HCT116 (cell line): ENCODE data around the gene ZBED1. TPM values are rescaled to one million over a fixed set of nuclear protein-coding genes. Genes with fewer than 3 reads are reported as not detected.

Experiments
- ATAC-seq: fragments of 200-7000 bp; cut with Tn5 transposase; 2 replicates; pipeline ENCODE4 v1.9.1; 2020; ENCODE audit warnings: mild to moderate bottlenecking, moderate library complexity
- BruUV-seq: library from RNA; stranded (reverse); fragments of 400-500 nt; replicated peaks from 2 replicates; lab custom pipeline; 2021; lab: Mats Ljungman, UMichigan
- CTCF ChIA-PET: fragments of 300-600 bp; sonication (Branson Sonifier 250); formaldehyde crosslinking; loops from one replicate; lab custom pipeline; 2021; ENCODE audit warnings: antibody characterized with exemption; lab: Charles Lee
- POLR2A ChIA-PET: fragments of 300-600, 350-600 bp; sonication (Branson Sonifier 250); formaldehyde crosslinking; loops from one replicate; lab custom pipeline; 2021; ENCODE audit warnings: antibody characterized with exemption; lab: Charles Lee
- RAD21 ChIA-PET, 2 experiments: fragments of 300-600 bp; sonication (Branson Sonifier 250); formaldehyde crosslinking; loops; one replicate each; lab custom pipeline; 2023; ENCODE audit warnings: low total read pairs in 2 of 2; ENCODE audit not compliant: uncharacterized antibody in 2 of 2, unreplicated experiment in 2 of 2, low non-redundant PET in 1 of 2; lab: Charles Lee
- DNase-seq: peaks from one replicate; pipeline ENCODE4 v3.0.0-alpha.2; 2010; ENCODE audit warnings: low read depth, low spot score
- H2AFZ ChIP-seq: fragments of 200-600 bp; shearing (Covaris generic), sonication (generic); 2 replicates; pipeline ENCODE4 v1.6.1; 2017; ENCODE audit warnings: low read depth, mixed run types, mixed read lengths, antibody characterized with exemption, low read length; ENCODE audit not compliant: poor library complexity, severe bottlenecking
- H3K27ac ChIP-seq: 2 replicates; pipeline ENCODE4 v1.5.1; 2012; ENCODE audit warnings: low read depth, low read length
- H3K27me3 ChIP-seq: fragments of 200-600 bp; sonication (generic); 2 replicates; pipeline ENCODE4 v1.6.1; 2016; ENCODE audit warnings: mixed run types, low read length, mixed read lengths; ENCODE audit not compliant: insufficient read depth
- H3K36me3 ChIP-seq, 2 experiments: fragments of 200-500 bp in 1 of 2; fragments of 200-600 bp in 1 of 2; sonication (Bioruptor generic) in 1 of 2; sonication (generic) in 1 of 2; 2 replicates each; pipeline versions ENCODE4 v1.5.1 to v1.6.1; 2014 to 2016; ENCODE audit warnings: low read length in 2 of 2, inconsistent platforms in 1 of 2, mixed read lengths in 1 of 2, mixed run types in 1 of 2; ENCODE audit not compliant: insufficient read depth in 2 of 2, control insufficient read depth in 1 of 2
- H3K4me1 ChIP-seq, 2 experiments: fragments of 200-600 bp in 1 of 2; sonication (generic) in 1 of 2; 2 replicates each; pipeline versions ENCODE4 v1.5.1 to v1.6.1; 2012 to 2017; ENCODE audit warnings: low read length in 2 of 2, inconsistent platforms in 1 of 2, mild to moderate bottlenecking in 1 of 2, mixed read lengths in 1 of 2, mixed run types in 1 of 2, moderate library complexity in 1 of 2; ENCODE audit not compliant: insufficient read depth in 2 of 2, control insufficient read depth in 1 of 2
- H3K4me2 ChIP-seq: fragments of 200-600 bp; sonication (generic); 2 replicates; pipeline ENCODE4 v1.6.1; 2017; ENCODE audit warnings: mixed run types, low read length, mixed read lengths
- H3K4me3 ChIP-seq, 2 experiments: fragments of 200-600 bp in 1 of 2; sonication (generic) in 1 of 2; replicated peaks in 1 of 2; 2 replicates each; pipeline ENCODE4 v1.5.1; 2011 to 2016; ENCODE audit warnings: low read length in 2 of 2, control low read depth in 1 of 2, low read depth in 1 of 2, mild to moderate bottlenecking in 1 of 2, mixed read lengths in 1 of 2, mixed run types in 1 of 2
- H3K79me2 ChIP-seq: fragments of 200-600 bp; sonication (generic); 2 replicates; pipeline ENCODE4 v1.6.1; 2017; ENCODE audit warnings: mild to moderate bottlenecking, mixed run types, low read length, moderate library complexity, mixed read lengths; ENCODE audit not compliant: insufficient read depth
- H3K9ac ChIP-seq: fragments of 200-600 bp; sonication (generic); 2 replicates; pipeline ENCODE4 v1.6.1; 2016; ENCODE audit warnings: low read length, mixed read lengths
- H3K9me2 ChIP-seq: fragments of 200-600 bp; sonication (generic), shearing (Covaris generic); 2 replicates; pipeline ENCODE4 v1.6.1; 2017; ENCODE audit warnings: mixed run types, mild to moderate bottlenecking, moderate library complexity; ENCODE audit not compliant: insufficient read depth
- H3K9me3 ChIP-seq, 2 experiments: fragments of 200-500 bp in 1 of 2; fragments of 200-600 bp in 1 of 2; sonication (Bioruptor generic) in 1 of 2; sonication (generic) in 1 of 2; 2 replicates each; pipeline ENCODE4 v1.6.1; 2014 to 2017; ENCODE audit warnings: low read length in 2 of 2, mixed read lengths in 2 of 2, inconsistent platforms in 1 of 2, low read depth in 1 of 2, mild to moderate bottlenecking in 1 of 2, mixed run types in 1 of 2, moderate library complexity in 1 of 2; ENCODE audit not compliant: control insufficient read depth in 1 of 2, insufficient read depth in 1 of 2
- H4K20me1 ChIP-seq: fragments of 200-600 bp; sonication (generic), shearing (Covaris generic); 2 replicates; pipeline ENCODE4 v1.6.1; 2017; ENCODE audit warnings: mixed run types, mild to moderate bottlenecking, moderate library complexity; ENCODE audit not compliant: insufficient read depth
- CEBPB ChIP-seq: IDR thresholded peaks from 2 replicates; pipeline ENCODE4 v1.6.1; 2012; ENCODE audit warnings: low read depth
- ELF1 ChIP-seq: IDR thresholded peaks from 2 replicates; pipeline ENCODE4 v1.6.1; 2012; ENCODE audit warnings: low read depth, borderline replicate concordance
- JUND ChIP-seq: IDR thresholded peaks from 2 replicates; pipeline ENCODE4 v1.6.1; 2012
- POLR2AphosphoS5 ChIP-seq: IDR thresholded peaks from 2 replicates; pipeline ENCODE4 v1.6.1; 2011; ENCODE audit warnings: mild to moderate bottlenecking, low read depth, low read length, moderate library complexity
- SIN3A ChIP-seq: IDR thresholded peaks from 2 replicates; pipeline ENCODE4 v1.6.1; 2012; ENCODE audit warnings: low read depth
- TCF7L2 ChIP-seq: IDR thresholded peaks from 2 replicates; pipeline ENCODE4 v1.7.0; 2011; ENCODE audit warnings: borderline replicate concordance, inconsistent platforms; ENCODE audit not compliant: insufficient read depth, insufficient read length; ENCODE audit errors: extremely low read depth
- YY1 ChIP-seq: IDR thresholded peaks from 2 replicates; pipeline ENCODE4 v1.6.1; 2011; ENCODE audit warnings: low read length, low read depth, moderate library complexity, mild to moderate bottlenecking; ENCODE audit not compliant: insufficient replicate concordance; ENCODE audit errors: extremely low read depth
- ZFX ChIP-seq: fragments of 450-650 bp; IDR thresholded peaks from 2 replicates; pipeline ENCODE4 v1.6.1; 2017
- ZNF274 ChIP-seq: fragments of 200-500 bp; sonication (Bioruptor generic); IDR thresholded peaks from 2 replicates; pipeline ENCODE4 v1.6.1; 2014; ENCODE audit warnings: mild to moderate bottlenecking, low read depth, low read length, inconsistent platforms
- intact Hi-C: fragments of 100-400 bp; cut with micrococcal nuclease; formaldehyde crosslinking; loops from 2 replicates; pipeline ENCODE4 v1.10.0; 2022
- total RNA-seq: library from RNA; stranded (reverse); gene quantifications from one replicate; pipeline ENCODE4 v1.2.1, GENCODE V29; 2021; ENCODE audit not compliant: unreplicated experiment
- TF ChIP-seq, protein P1 (sequence below): IDR thresholded peaks from 2 replicates; pipeline ENCODE4 v1.6.1; 2011; ENCODE audit warnings: mild to moderate bottlenecking, low read length, moderate library complexity; ENCODE audit not compliant: insufficient replicate concordance; ENCODE audit errors: extremely low read depth
- TF ChIP-seq, protein P2 (sequence below): IDR thresholded peaks from 2 replicates; pipeline ENCODE4 v1.6.1; 2012; ENCODE audit warnings: low read depth

Gene ZBED1
- total RNA-seq, 1 experiment from 2014 or later: 21.0 TPM

DNA sequence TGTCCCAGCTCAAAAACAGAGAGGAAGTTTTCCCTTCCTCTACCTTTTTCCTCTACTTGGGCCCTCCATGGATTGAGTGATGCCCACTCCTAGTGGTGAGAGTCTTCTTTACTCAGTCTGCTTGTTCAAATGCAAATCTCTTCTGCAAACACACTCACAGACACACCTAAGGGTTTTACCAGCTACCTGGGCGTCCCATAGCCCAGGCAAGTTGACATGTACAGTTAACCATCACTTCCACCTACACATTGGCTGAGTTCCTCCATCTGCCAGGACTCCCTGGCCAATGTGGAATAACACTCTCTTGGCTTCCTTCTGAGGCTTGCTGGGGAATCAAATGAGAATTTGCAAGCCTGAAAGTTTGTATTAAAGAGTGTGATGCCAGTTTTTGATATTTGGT lies 45.7 kb upstream of the ZBED1 start:
- Histone ChIP-seq H3K4me2 (no peak overlapping the region), H3K27me3 (no peaks in the 10 kb centered on the region), H3K79me2 (no peaks in the 10 kb centered on the region), H3K36me3 (no peaks in the 10 kb centered on the region), H4K20me1 (no peaks in the 10 kb centered on the region), H3K9ac (no peak overlapping the region), H3K4me1 (no peaks in the 10 kb centered on the region), H3K4me3 (no peak overlapping the region), H3K9me3 (no peaks in the 10 kb centered on the region), H3K9me2 (no peaks in the 10 kb centered on the region), H2AFZ (no peak overlapping the region), H3K27ac (no peak overlapping the region)
- ChIA-PET POLR2A (no interaction called here), CTCF (no interaction called here), RAD21 (no interaction called here)
- TF ChIP-seq, protein P1, sequence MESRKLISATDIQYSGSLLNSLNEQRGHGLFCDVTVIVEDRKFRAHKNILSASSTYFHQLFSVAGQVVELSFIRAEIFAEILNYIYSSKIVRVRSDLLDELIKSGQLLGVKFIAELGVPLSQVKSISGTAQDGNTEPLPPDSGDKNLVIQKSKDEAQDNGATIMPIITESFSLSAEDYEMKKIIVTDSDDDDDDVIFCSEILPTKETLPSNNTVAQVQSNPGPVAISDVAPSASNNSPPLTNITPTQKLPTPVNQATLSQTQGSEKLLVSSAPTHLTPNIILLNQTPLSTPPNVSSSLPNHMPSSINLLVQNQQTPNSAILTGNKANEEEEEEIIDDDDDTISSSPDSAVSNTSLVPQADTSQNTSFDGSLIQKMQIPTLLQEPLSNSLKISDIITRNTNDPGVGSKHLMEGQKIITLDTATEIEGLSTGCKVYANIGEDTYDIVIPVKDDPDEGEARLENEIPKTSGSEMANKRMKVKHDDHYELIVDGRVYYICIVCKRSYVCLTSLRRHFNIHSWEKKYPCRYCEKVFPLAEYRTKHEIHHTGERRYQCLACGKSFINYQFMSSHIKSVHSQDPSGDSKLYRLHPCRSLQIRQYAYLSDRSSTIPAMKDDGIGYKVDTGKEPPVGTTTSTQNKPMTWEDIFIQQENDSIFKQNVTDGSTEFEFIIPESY: no peak
- no peak for TF ChIP-seq TCF7L2
- TF ChIP-seq ELF1: no peak
- no peak for TF ChIP-seq POLR2AphosphoS5
- TF ChIP-seq ZFX: no peak
- no peak for TF ChIP-seq JUND
- ATAC-seq: no peak
- intact Hi-C loops: no loop called here
- no peak for DNase-seq
- BruUV-seq: no TSS peak

DNA sequence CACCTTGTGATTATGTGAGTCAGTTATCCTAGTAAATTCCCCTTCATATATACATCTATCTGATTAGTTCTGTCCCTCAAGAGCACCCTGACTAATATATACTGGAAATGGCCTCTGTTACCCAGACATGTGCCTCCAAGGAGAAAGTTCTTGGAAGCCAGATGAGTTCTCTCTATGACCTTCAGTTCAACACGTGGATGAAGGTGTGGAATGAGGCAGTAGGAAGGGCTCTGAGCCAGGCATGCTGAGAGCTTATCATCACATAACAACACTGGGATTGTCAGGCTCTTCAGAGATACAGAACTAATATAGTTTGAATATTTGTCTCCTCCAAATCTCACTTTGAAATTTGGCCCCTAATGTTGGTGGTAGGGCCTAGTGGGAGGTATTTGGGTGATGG lies 44.4 kb upstream of the ZBED1 start:
- H3K9me2 ChIP-seq: no peaks in the 10 kb centered on the region
- H3K36me3 ChIP-seq: no peaks in the 10 kb centered on the region
- ChIA-PET POLR2A (no interaction called here), CTCF (no interaction called here), RAD21 (no interaction called here)
- no peaks in the 10 kb centered on the region for H3K27me3 ChIP-seq
- DNase-seq (no peak), ATAC-seq (no peak)
- H3K4me1 ChIP-seq: no peaks in the 10 kb centered on the region; a peak in 1 of 4 replicates
- no peak overlapping the region for H3K27ac ChIP-seq
- no TSS peak for BruUV-seq
- intact Hi-C loops: no loop called here
- no peaks in the 10 kb centered on the region for H3K79me2 ChIP-seq
- no peak overlapping the region for H3K4me2 ChIP-seq
- no peak overlapping the region for H3K9ac ChIP-seq
- H3K4me3 ChIP-seq: no peak overlapping the region
- no peaks in the 10 kb centered on the region for H3K9me3 ChIP-seq
- H4K20me1 ChIP-seq: no peaks in the 10 kb centered on the region
- H2AFZ ChIP-seq: no peak overlapping the region
- no peak for TF ChIP-seq CEBPB
- TF ChIP-seq JUND: no peak
- TF ChIP-seq, protein P2, sequence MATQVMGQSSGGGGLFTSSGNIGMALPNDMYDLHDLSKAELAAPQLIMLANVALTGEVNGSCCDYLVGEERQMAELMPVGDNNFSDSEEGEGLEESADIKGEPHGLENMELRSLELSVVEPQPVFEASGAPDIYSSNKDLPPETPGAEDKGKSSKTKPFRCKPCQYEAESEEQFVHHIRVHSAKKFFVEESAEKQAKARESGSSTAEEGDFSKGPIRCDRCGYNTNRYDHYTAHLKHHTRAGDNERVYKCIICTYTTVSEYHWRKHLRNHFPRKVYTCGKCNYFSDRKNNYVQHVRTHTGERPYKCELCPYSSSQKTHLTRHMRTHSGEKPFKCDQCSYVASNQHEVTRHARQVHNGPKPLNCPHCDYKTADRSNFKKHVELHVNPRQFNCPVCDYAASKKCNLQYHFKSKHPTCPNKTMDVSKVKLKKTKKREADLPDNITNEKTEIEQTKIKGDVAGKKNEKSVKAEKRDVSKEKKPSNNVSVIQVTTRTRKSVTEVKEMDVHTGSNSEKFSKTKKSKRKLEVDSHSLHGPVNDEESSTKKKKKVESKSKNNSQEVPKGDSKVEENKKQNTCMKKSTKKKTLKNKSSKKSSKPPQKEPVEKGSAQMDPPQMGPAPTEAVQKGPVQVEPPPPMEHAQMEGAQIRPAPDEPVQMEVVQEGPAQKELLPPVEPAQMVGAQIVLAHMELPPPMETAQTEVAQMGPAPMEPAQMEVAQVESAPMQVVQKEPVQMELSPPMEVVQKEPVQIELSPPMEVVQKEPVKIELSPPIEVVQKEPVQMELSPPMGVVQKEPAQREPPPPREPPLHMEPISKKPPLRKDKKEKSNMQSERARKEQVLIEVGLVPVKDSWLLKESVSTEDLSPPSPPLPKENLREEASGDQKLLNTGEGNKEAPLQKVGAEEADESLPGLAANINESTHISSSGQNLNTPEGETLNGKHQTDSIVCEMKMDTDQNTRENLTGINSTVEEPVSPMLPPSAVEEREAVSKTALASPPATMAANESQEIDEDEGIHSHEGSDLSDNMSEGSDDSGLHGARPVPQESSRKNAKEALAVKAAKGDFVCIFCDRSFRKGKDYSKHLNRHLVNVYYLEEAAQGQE: no peak
- TF ChIP-seq, protein P1: no peak
- TF ChIP-seq YY1: no peak
- no peak for TF ChIP-seq ZNF274
- no peak for TF ChIP-seq POLR2AphosphoS5
- TF ChIP-seq SIN3A: no peak
